ENCODE data around the gene ELL.

DNA sequence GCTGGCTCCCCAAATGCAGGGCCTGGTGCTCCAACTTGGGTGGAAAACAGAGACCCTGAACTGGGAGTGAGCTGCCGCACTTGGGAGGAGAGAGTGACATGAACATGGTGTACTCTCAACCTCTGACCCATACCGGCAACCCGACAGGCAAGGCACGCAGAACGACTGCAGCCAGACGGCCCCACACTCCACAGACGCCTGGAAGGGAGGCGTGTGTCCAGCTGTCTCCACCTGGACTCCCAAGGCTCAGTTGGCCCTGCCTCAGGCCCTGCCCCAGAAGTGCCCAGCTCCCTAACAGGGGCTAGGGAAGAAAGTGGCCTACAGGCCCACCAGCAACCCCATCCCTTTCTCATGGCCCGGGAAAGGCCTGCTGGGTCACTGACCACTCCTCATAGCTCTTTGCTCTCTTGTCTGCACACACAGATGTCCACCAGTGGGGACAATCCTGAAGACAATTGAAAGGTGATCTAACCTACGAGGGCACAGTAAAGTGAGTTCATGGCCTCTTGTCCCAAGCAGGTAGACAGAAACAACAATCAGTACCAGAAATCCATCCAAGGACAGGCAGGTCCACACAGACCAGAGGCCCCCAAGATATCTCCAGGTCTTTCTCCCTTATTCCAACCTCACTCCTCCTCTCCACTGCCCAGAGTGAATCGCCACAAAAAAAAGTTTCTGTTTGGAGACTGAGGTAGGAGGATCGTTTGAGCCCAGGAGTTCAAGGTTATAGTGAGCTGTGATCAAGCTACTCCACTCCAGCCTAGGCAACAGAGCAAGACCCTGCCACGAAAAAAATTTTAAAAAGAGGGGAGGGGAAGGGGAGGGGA is 28.2 kb downstream of the ELL start:
- no peak for TF ChIP-seq POLR2A (IDR thresholded peaks at IDR 0.05)
- TF ChIP-seq, protein P1, sequence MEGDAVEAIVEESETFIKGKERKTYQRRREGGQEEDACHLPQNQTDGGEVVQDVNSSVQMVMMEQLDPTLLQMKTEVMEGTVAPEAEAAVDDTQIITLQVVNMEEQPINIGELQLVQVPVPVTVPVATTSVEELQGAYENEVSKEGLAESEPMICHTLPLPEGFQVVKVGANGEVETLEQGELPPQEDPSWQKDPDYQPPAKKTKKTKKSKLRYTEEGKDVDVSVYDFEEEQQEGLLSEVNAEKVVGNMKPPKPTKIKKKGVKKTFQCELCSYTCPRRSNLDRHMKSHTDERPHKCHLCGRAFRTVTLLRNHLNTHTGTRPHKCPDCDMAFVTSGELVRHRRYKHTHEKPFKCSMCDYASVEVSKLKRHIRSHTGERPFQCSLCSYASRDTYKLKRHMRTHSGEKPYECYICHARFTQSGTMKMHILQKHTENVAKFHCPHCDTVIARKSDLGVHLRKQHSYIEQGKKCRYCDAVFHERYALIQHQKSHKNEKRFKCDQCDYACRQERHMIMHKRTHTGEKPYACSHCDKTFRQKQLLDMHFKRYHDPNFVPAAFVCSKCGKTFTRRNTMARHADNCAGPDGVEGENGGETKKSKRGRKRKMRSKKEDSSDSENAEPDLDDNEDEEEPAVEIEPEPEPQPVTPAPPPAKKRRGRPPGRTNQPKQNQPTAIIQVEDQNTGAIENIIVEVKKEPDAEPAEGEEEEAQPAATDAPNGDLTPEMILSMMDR (IDR thresholded peaks at IDR 0.05), result no peak

All from esophagus squamous epithelium (tissue), 4 donors.